ENCODE data around the gene KLF3. TPM values are rescaled to one million over a fixed set of nuclear protein-coding genes. Genes with fewer than 3 reads are reported as not detected.
A peak's percentile ranks its signal among the peaks of the same experiment; 100 is the strongest.

KLF3 gene
- total and polyA plus RNA-seq, 7 experiments from 2014 or later, result 21.0 to 142 (median 120) TPM

- H3K27me3 ChIP-seq (ENCODE audit: control insufficient read depth in 2 of 2, insufficient read depth in 2 of 2, low read length in 2 of 2), result no peaks in the 10 kb centered on the region
- Mint-ChIP-seq H3K27me3 (peaks cover 0 to 59% (median 0%) of the 10 kb centered on the region in 5 donors), H3K4me1 (peaks cover 43 to 61% (median 60%) of the 10 kb centered on the region in 7 donors), H3K36me3 (peaks cover 0 to 14% (median 6%) of the 10 kb centered on the region in 5 donors), H3K4me3 (peak overlapping the region in 9 of 10 donors; percentile 1 to 99 (median 83)), H3K9me3 (peaks cover 0 to 8% (median 0%) of the 10 kb centered on the region in 11 donors), H3K27ac (peak overlapping the region in 8 of 9 donors; percentile 82 to 98 (median 94))
- POLR2A ChIA-PET, result interaction anchor here (0.5 to 1.8 kb wide), 4 partner anchors 11 to 157 kb away, joined by 3 to 6 read pairs (median 4); no protein-coding TSS in a partner anchor
- intact Hi-C loops (cut with micrococcal nuclease), result loop anchor here (5.0 to 10.0 kb wide), 7 partner anchors 56 to 1644 kb away; partner anchors contain the start of genes RELL1 (in 1 of the 2), RHOH (in 1 of the 2), TBC1D1 (in 1 of the 2) and TMEM156 (in 1 of the 2)
- H3K4me1 ChIP-seq (ENCODE audit: control insufficient read depth in 2 of 2, insufficient read depth in 2 of 2, low read length in 2 of 2), result peaks cover 15 to 51% of the 10 kb centered on the region in 2 donors
- H3K36me3 ChIP-seq (ENCODE audit: control insufficient read depth in 2 of 3, insufficient read depth in 3 of 3, low read length in 3 of 3), result peaks cover 0 to 4% (median 0%) of the 10 kb centered on the region in 3 experiments
- H3K9me3 ChIP-seq (ENCODE audit: control insufficient read depth in 2 of 3, low read length in 3 of 3), result no peaks in the 10 kb centered on the region
- DNase-seq (no peak), ATAC-seq (no peak)
- CTCF ChIA-PET, result no interaction called here
- peak overlapping the region; percentile 95 for H3K27ac ChIP-seq (ENCODE audit: low read depth, low read length)
- H3K4me3 ChIP-seq (ENCODE audit: low read length), result no peak overlapping the region
Observed at GRCh38 chr4:38660838-38661237, 3.2 kb upstream of the KLF3 start.

- H3K36me3 Mint-ChIP-seq, result peaks cover 0 to 16% (median 6%) of the 10 kb centered on the region in 5 donors
- peak overlapping the region; percentile 95 for H3K27ac ChIP-seq (ENCODE audit: low read depth, low read length)
- peaks cover 0 to 4% (median 0%) of the 10 kb centered on the region in 3 experiments for H3K36me3 ChIP-seq (ENCODE audit: control insufficient read depth in 2 of 3, insufficient read depth in 3 of 3, low read length in 3 of 3)
- H3K4me1 ChIP-seq (ENCODE audit: control insufficient read depth in 2 of 2, insufficient read depth in 2 of 2, low read length in 2 of 2), result peaks cover 15 to 46% of the 10 kb centered on the region in 2 donors
- peaks cover 40 to 56% (median 54%) of the 10 kb centered on the region in 7 donors for H3K4me1 Mint-ChIP-seq
- no peaks in the 10 kb centered on the region for H3K9me3 ChIP-seq (ENCODE audit: control insufficient read depth in 2 of 3, low read length in 3 of 3)
- no peak for ATAC-seq
- intact Hi-C loops (cut with micrococcal nuclease), result loop anchor here (5.0 to 10.0 kb wide), 7 partner anchors 57 to 1643 kb away; partner anchors contain the start of genes RELL1 (in 1 of the 2), RHOH (in 1 of the 2), TBC1D1 (in 1 of the 2) and TMEM156 (in 1 of the 2)
- H3K4me3 Mint-ChIP-seq, result peak overlapping the region in 9 of 10 donors; percentile 1 to 99 (median 85)
- peak overlapping the region in 8 of 9 donors; percentile 82 to 98 (median 94) for H3K27ac Mint-ChIP-seq
- peaks cover 0 to 60% (median 0%) of the 10 kb centered on the region in 5 donors for H3K27me3 Mint-ChIP-seq
- H3K4me3 ChIP-seq (ENCODE audit: low read length), result no peak overlapping the region
- H3K9me3 Mint-ChIP-seq, result peaks cover 0 to 8% (median 0%) of the 10 kb centered on the region in 11 donors
- no peak for DNase-seq
- ChIA-PET POLR2A (interaction anchor here (0.5 to 2.5 kb wide), 6 partner anchors 9 to 335 kb away, joined by 3 to 11 read pairs (median 6); no protein-coding TSS in a partner anchor), CTCF (interaction anchor here (0.6 kb wide), 1 partner anchor 515 kb away, joined by 3 read pairs; no protein-coding TSS in a partner anchor)
- H3K27me3 ChIP-seq (ENCODE audit: control insufficient read depth in 2 of 2, insufficient read depth in 2 of 2, low read length in 2 of 2), result no peaks in the 10 kb centered on the region
Observed at GRCh38 chr4:38661371-38661770, 2.6 kb upstream of the KLF3 start.

GRCh38 chr4:38662522-38663089, 1.4 kb upstream of the KLF3 start:
- Histone ChIP-seq H3K27ac (ENCODE audit: low read depth, low read length) (peak overlapping the region; percentile 95), H3K9me3 (ENCODE audit: control insufficient read depth in 2 of 3, low read length in 3 of 3) (no peaks in the 10 kb centered on the region), H3K27me3 (ENCODE audit: control insufficient read depth in 2 of 2, insufficient read depth in 2 of 2, low read length in 2 of 2) (no peaks in the 10 kb centered on the region), H3K36me3 (ENCODE audit: control insufficient read depth in 2 of 3, insufficient read depth in 3 of 3, low read length in 3 of 3) (peaks cover 0 to 4% (median 0%) of the 10 kb centered on the region in 3 experiments), H3K4me1 (ENCODE audit: control insufficient read depth in 2 of 2, insufficient read depth in 2 of 2, low read length in 2 of 2) (peaks cover 18 to 46% of the 10 kb centered on the region in 2 donors), H3K4me3 (ENCODE audit: low read length) (peak overlapping the region; percentile 64)
- intact Hi-C loops (cut with micrococcal nuclease), result loop anchor here (1.0 to 10.0 kb wide), 10 partner anchors 7 to 1642 kb away; partner anchors contain the start of genes RELL1 (in 1 of the 2), RHOH (in 1 of the 2), TBC1D1 (in 1 of the 2) and TMEM156 (in 1 of the 2)
- POLR2A ChIA-PET, result interaction anchor here (0.9 to 2.5 kb wide), 20 partner anchors 8 to 357 kb away, joined by 3 to 36 read pairs (median 4); no protein-coding TSS in a partner anchor
- H3K27ac Mint-ChIP-seq, result peak overlapping the region; percentile 82 to 98 (median 93)
- H3K36me3 Mint-ChIP-seq, result peaks cover 4 to 18% (median 6%) of the 10 kb centered on the region in 5 donors
- H3K9me3 Mint-ChIP-seq, result peaks cover 0 to 8% (median 0%) of the 10 kb centered on the region in 11 donors
- ATAC-seq (no peak), DNase-seq (peak in 1 of 9 donors; percentile 25)
- H3K4me1 Mint-ChIP-seq, result peaks cover 45 to 56% (median 54%) of the 10 kb centered on the region in 7 donors
- peaks cover 0 to 68% (median 0%) of the 10 kb centered on the region in 5 donors for H3K27me3 Mint-ChIP-seq
- CTCF ChIA-PET, result interaction anchor here (0.7 to 1.4 kb wide), 3 partner anchors 8 to 343 kb away, joined by 3 to 7 read pairs (median 3); no protein-coding TSS in a partner anchor
- H3K4me3 Mint-ChIP-seq, result peak overlapping the region; percentile 74 to 99 (median 86)

- peak overlapping the region; percentile 64 for H3K4me3 ChIP-seq (ENCODE audit: low read length)
- ChIA-PET POLR2A (interaction anchor here (0.9 to 2.5 kb wide), 19 partner anchors 9 to 357 kb away, joined by 3 to 36 read pairs (median 4); no protein-coding TSS in a partner anchor), CTCF (interaction anchor here (0.6 to 1.4 kb wide), 3 partner anchors 9 to 343 kb away, joined by 3 to 7 read pairs (median 3); no protein-coding TSS in a partner anchor)
- DNase-seq (peak in 2 of 9 donors; percentile 72 to 90), ATAC-seq (peak; percentile 31)
- intact Hi-C loops (cut with micrococcal nuclease), result loop anchor here (1.0 to 10.0 kb wide), 10 partner anchors 8 to 1642 kb away; partner anchors contain the start of genes RELL1 (in 1 of the 2), RHOH (in 1 of the 2), TBC1D1 (in 1 of the 2) and TMEM156 (in 1 of the 2)
- peak overlapping the region; percentile 95 for H3K27ac ChIP-seq (ENCODE audit: low read depth, low read length)
- Mint-ChIP-seq H3K27me3 (peaks cover 0 to 66% (median 0%) of the 10 kb centered on the region in 5 donors), H3K4me1 (peaks cover 45 to 57% (median 54%) of the 10 kb centered on the region in 7 donors), H3K36me3 (peaks cover 4 to 18% (median 6%) of the 10 kb centered on the region in 5 donors), H3K9me3 (peaks cover 0 to 8% (median 0%) of the 10 kb centered on the region in 11 donors), H3K4me3 (peak overlapping the region; percentile 74 to 99 (median 86)), H3K27ac (peak overlapping the region; percentile 82 to 98 (median 93))
- H3K27me3 ChIP-seq (ENCODE audit: control insufficient read depth in 2 of 2, insufficient read depth in 2 of 2, low read length in 2 of 2), result no peaks in the 10 kb centered on the region
- H3K4me1 ChIP-seq (ENCODE audit: control insufficient read depth in 2 of 2, insufficient read depth in 2 of 2, low read length in 2 of 2), result peaks cover 25 to 50% of the 10 kb centered on the region in 2 donors
- H3K36me3 ChIP-seq (ENCODE audit: control insufficient read depth in 2 of 3, insufficient read depth in 3 of 3, low read length in 3 of 3), result peaks cover 0 to 4% (median 0%) of the 10 kb centered on the region in 3 experiments
- no peaks in the 10 kb centered on the region for H3K9me3 ChIP-seq (ENCODE audit: control insufficient read depth in 2 of 3, low read length in 3 of 3)
Observed at GRCh38 chr4:38663090-38663800, 754 bp upstream of the KLF3 start.

GRCh38 chr4:38664706-38665401, 855 bp downstream of the KLF3 start:
- Mint-ChIP-seq H3K9me3 (peaks cover 0 to 8% (median 0%) of the 10 kb centered on the region in 11 donors), H3K36me3 (peaks cover 4 to 18% (median 6%) of the 10 kb centered on the region in 5 donors), H3K27me3 (peaks cover 0 to 58% (median 0%) of the 10 kb centered on the region in 5 donors), H3K27ac (peak overlapping the region; percentile 85 to 100 (median 94)), H3K4me3 (peak overlapping the region; percentile 85 to 100 (median 99)), H3K4me1 (peaks cover 36 to 57% (median 55%) of the 10 kb centered on the region in 7 donors)
- no peaks in the 10 kb centered on the region for H3K9me3 ChIP-seq (ENCODE audit: control insufficient read depth in 2 of 3, low read length in 3 of 3)
- H3K4me3 ChIP-seq (ENCODE audit: low read length), result peak overlapping the region; percentile 64
- H3K27ac ChIP-seq (ENCODE audit: low read depth, low read length), result peak overlapping the region; percentile 98
- H3K4me1 ChIP-seq (ENCODE audit: control insufficient read depth in 2 of 2, insufficient read depth in 2 of 2, low read length in 2 of 2), result peaks cover 39 to 49% of the 10 kb centered on the region in 2 donors
- intact Hi-C loops (cut with micrococcal nuclease), result loop anchor here (1.0 to 10.0 kb wide), 11 partner anchors 60 to 1640 kb away; partner anchors contain the start of genes RELL1 (in 1 of the 2), RHOH (in 1 of the 2), TBC1D1 (in 1 of the 2) and TMEM156 (in 1 of the 2)
- ChIA-PET POLR2A (interaction anchor here (0.6 to 5.2 kb wide), 12 partner anchors 10 to 354 kb away, joined by 3 to 83 read pairs (median 4); no protein-coding TSS in a partner anchor), CTCF (interaction anchor here (0.6 to 2.1 kb wide), 3 partner anchors 11 to 346 kb away, joined by 3 to 8 read pairs (median 8); no protein-coding TSS in a partner anchor)
- ATAC-seq (no peak), DNase-seq (peak in 6 of 9 donors; percentile 36 to 59 (median 44))
- peaks cover 0 to 4% (median 0%) of the 10 kb centered on the region in 3 experiments for H3K36me3 ChIP-seq (ENCODE audit: control insufficient read depth in 2 of 3, insufficient read depth in 3 of 3, low read length in 3 of 3)
- H3K27me3 ChIP-seq (ENCODE audit: control insufficient read depth in 2 of 2, insufficient read depth in 2 of 2, low read length in 2 of 2), result no peaks in the 10 kb centered on the region

Data from naive thymus-derived CD4-positive, alpha-beta T cell (primary cell).